Measurements from ENCODE around the gene KLHDC7B.
"Not testable (repeated sequence)": the region's sequence is repeated elsewhere in the genome, so short reads cannot be mapped to it uniquely, and the experiment has no call there.

Gene KLHDC7B

GRCh38 chr22:50527921-50528681, 17.6 kb upstream of the KLHDC7B start:
- H3K4me3 ChIP-seq (ENCODE audit: low read depth, low read length), result no peak overlapping the region
- DNase-seq (ENCODE audit: low read depth), result no peak

GRCh38 chr22:50528682-50529415, 16.9 kb upstream of the KLHDC7B start:
- peak overlapping the region; percentile 54 for H3K4me3 ChIP-seq (ENCODE audit: low read depth, low read length)
- no peak for DNase-seq (ENCODE audit: low read depth)

- H3K4me3 ChIP-seq (ENCODE audit: low read depth, low read length), result peak overlapping the region; percentile 54
- DNase-seq (ENCODE audit: low read depth), result no peak
Measured at GRCh38 chr22:50529416-50529896, 16.2 kb upstream of the KLHDC7B start.

- no peak for DNase-seq (ENCODE audit: low read depth)
Measured at GRCh38 chr22:50529897-50530579, 15.7 kb upstream of the KLHDC7B start, which contains the start of gene TYMP. TSS of gene TYMP (minus strand) at chr22:50530012. CDS start at chr22:50529709, 303 bp downstream.

GRCh38 chr22:50530580-50530876, 15.2 kb upstream of the KLHDC7B start:
- H3K4me3 ChIP-seq (ENCODE audit: low read depth, low read length), result peak overlapping the region; percentile 54
- DNase-seq (ENCODE audit: low read depth), result no peak

More at GRCh38 chr22:50529897-50530579, 15.7 kb upstream of the KLHDC7B start, which contains the start of gene TYMP:
- peak within 1 kb of the TSS; percentile 54 for H3K4me3 ChIP-seq (ENCODE audit: low read depth, low read length)

- DNase-seq (ENCODE audit: low read depth), result no peak
- H3K4me3 ChIP-seq (ENCODE audit: low read depth, low read length), result peak overlapping the region; percentile 54
Measured at GRCh38 chr22:50530877-50531545, 14.7 kb upstream of the KLHDC7B start.

- peak overlapping the region; percentile 54 for H3K4me3 ChIP-seq (ENCODE audit: low read depth, low read length)
- no peak for DNase-seq (ENCODE audit: low read depth)
Measured at GRCh38 chr22:50531546-50531961, 14.1 kb upstream of the KLHDC7B start.

- no peak for DNase-seq (ENCODE audit: low read depth)
Measured at GRCh38 chr22:50531962-50532674, 13.6 kb upstream of the KLHDC7B start.

GRCh38 chr22:50532824-50533796, 12.6 kb upstream of the KLHDC7B start:
- no peak for DNase-seq (ENCODE audit: low read depth)
- no peak overlapping the region for H3K4me3 ChIP-seq (ENCODE audit: low read depth, low read length)

More at GRCh38 chr22:50531962-50532674, 13.6 kb upstream of the KLHDC7B start:
- peak overlapping the region; percentile 54 for H3K4me3 ChIP-seq (ENCODE audit: low read depth, low read length)

GRCh38 chr22:50533856-50534711, 11.6 kb upstream of the KLHDC7B start:
- not testable (repeated sequence) for H3K4me3 ChIP-seq (ENCODE audit: low read depth, low read length); DNase-seq (ENCODE audit: low read depth)

GRCh38 chr22:50535113-50535512, 10.6 kb upstream of the KLHDC7B start:
- DNase-seq (ENCODE audit: low read depth), result no peak
- no peak overlapping the region for H3K4me3 ChIP-seq (ENCODE audit: low read depth, low read length)

- DNase-seq (ENCODE audit: low read depth), result no peak
- no peak overlapping the region for H3K4me3 ChIP-seq (ENCODE audit: low read depth, low read length)
Measured at GRCh38 chr22:50536226-50536625, 9.5 kb upstream of the KLHDC7B start.

- no peak for DNase-seq (ENCODE audit: low read depth)
- H3K4me3 ChIP-seq (ENCODE audit: low read depth, low read length), result no peak overlapping the region
Measured at GRCh38 chr22:50537765-50538164, 7.9 kb upstream of the KLHDC7B start.

GRCh38 chr22:50540381-50540780, 5.3 kb upstream of the KLHDC7B start:
- DNase-seq (ENCODE audit: low read depth), result no peak
- H3K4me3 ChIP-seq (ENCODE audit: low read depth, low read length), result no peak overlapping the region

- peak; percentile 56 for DNase-seq (ENCODE audit: low read depth)
- H3K4me3 ChIP-seq (ENCODE audit: low read depth, low read length), result not testable (repeated sequence)
Measured at GRCh38 chr22:50541667-50542026, 4.1 kb upstream of the KLHDC7B start.

- DNase-seq (ENCODE audit: low read depth), result no peak
- no peak overlapping the region for H3K4me3 ChIP-seq (ENCODE audit: low read depth, low read length)
Measured at GRCh38 chr22:50542416-50542927, 3.2 kb upstream of the KLHDC7B start.

All from skeletal muscle cell (primary cell).